Renal pelvis (tissue), 4 donors: ENCODE data around the gene PIH1D2. TPM values are rescaled to one million over a fixed set of nuclear protein-coding genes. Genes with fewer than 3 reads are reported as not detected.
"Not testable (repeated sequence)": the region's sequence is repeated elsewhere in the genome, so short reads cannot be mapped to it uniquely, and the experiment has no call there.

ENCODE experiments used
- DNase-seq: peaks from one replicate; pipeline ENCODE4 v3.0.0-alpha.2; 2013
- polyA plus RNA-seq, 3 donors: library from polyadenylated mRNA; unstranded; fragments of 120-200 nt; gene quantifications; one replicate each; pipeline ENCODE4 v1.2.1, GENCODE V29; 2013; ENCODE audit not compliant: insufficient read length in 3 of 3

Gene PIH1D2
- polyA plus RNA-seq, 3 donors, result 7.9 to 13.2 (median 12.8) TPM

DNA sequence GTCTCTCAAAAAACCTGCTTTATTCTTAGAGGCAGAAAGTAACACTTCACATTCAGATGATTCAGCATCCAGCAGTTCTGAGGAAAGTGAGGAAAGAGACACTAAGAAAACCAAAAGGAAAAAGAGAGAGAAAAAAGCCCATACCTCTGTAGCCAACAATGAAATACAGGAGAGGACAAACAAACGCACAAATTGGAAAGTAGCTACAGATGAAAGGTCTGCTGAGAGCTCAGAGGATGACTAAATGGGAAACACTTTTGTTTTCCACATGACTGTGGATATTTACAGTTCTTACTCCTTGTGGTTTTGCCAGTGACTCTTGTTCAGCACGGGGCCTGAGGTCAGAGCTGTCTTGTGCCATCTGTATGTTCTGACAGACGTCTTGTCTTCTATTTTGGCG lies 8.9 kb upstream of the PIH1D2 start:
- no peak for DNase-seq

DNA sequence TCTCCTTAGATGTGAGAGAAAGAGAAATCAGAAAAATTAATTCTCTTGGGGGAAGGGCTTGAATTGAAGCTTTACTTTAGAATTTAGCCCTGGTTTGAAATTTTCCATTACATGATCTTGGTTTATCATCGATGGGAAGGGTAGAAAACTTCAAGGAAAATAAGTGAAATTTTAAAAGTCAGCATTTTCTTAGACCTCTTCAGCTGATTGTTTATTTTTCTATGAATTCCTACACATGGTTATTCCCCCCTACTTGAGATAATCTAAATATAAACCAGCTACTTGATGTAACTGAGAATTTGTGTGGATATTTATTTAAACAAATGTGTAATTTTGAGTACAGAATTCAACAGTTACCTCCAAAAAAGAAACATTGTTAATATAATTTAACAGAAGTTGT lies 10.9 kb downstream of the PIH1D2 start:
- no peak for DNase-seq

DNA sequence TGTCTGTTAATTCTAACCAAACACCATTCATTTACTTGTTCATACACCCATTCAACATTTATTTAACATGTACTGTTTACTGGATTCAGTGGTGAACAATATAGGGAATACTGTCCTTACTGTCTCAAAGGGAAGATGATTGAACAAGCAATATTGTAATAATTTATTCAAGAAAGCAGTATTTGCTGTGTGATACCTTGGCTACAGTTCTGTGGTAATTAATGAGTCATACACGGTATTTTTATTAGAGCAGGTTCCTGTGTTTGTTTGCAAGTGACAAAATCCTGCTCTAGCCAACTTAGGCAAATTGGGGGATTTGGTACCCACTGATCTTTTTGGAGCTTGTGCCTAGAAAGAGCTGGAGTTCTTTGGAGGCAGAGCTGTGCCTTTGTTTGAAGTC lies 15.7 kb downstream of the PIH1D2 start:
- no peak for DNase-seq

DNA sequence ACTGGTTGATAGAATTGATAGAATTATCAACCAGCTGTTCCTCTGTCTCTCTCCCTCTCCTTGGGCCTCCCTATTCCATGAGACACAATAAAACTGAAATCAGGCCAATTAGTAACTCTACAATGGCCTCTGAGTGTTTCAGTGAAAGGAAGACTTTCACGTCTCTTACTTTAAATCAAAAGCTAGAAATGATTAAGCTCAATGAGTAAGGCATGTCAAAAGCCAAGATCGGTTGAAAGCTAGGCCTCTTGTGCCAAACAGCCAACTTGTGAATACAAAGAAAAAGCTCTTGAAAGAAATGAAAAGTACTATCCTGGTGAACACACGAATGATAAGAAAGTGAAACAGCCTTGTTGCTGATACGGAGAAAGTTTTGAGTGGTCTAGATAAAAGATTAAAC lies 16.6 kb downstream of the PIH1D2 start:
- DNase-seq, result no peak

DNA sequence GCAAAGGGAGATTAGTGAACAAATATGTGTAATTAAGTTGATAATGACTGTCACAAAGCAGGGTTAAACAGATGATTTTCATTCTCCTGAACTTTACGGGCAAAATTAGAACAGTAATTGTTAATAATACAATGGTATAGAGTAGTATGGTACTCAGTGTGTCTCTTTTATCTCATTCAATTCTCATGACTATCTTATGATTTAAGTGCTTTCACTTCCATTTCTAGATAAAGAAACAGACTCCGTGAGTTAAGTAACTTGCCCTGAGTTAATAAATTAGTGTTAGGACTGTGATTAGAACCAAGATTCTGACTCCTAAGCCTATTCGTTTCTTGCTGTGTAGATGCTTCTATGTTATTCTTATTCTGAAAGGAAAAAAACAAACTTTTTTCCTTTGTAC lies 22.0 kb downstream of the PIH1D2 start:
- no peak for DNase-seq

DNA sequence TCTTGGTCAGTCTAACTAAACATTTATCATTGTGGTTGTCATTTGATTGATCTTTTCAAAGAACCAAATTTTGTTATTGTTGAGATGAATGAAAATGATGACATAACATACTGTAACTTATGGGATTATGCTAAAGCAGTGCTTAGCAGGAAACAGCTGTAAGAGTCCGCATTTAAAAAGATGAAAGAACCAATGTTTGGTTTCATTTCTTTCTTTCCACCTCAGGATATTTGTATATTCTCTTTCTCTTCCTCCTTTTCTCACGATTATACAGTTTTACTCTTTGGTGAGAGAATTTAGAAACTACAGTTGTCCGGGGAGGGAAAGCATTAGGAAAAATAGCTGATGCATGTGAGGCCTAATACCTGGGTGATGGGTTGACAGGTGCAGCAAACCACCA lies 23.1 kb downstream of the PIH1D2 start:
- DNase-seq, result no peak

DNA sequence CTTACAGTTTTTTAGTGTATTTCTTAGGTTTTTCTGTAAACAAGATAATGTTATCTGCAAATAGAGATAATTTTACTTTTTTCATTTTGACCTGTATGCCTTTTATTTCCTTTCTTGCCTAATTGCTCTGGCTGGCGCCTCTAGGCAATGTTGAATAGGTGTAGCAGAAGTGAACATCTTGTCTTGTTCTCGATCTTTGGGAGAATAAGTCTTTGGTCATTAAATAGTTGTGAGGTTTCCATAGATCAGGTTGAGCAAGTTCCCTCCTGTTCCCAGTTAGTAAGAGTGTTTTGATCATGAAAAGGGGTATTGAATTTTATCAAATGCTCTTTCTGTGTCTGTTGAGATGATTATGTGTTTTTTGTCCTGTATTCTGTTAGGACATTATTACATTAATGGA lies 24.0 kb downstream of the PIH1D2 start:
- no peak for DNase-seq

DNA sequence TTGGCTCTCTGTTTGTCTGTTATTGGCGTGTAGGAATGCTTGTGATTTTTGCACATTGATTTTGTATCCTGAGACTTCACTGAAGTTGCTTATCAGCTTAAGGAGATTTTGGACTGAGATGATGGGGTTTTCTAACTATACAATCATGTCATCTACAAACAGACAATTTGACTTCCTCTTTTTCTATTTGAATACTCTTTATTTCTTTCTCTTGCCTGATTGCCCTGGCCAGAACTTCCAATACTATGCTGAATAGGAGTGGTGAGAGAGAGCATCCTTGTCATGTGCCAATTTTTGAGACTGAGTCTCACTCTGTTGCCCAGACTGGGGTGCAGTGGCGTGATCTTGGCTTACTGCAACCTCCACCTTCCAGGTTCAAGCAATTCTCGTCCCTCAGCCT lies 25.6 kb downstream of the PIH1D2 start:
- not testable (repeated sequence) for DNase-seq

DNA sequence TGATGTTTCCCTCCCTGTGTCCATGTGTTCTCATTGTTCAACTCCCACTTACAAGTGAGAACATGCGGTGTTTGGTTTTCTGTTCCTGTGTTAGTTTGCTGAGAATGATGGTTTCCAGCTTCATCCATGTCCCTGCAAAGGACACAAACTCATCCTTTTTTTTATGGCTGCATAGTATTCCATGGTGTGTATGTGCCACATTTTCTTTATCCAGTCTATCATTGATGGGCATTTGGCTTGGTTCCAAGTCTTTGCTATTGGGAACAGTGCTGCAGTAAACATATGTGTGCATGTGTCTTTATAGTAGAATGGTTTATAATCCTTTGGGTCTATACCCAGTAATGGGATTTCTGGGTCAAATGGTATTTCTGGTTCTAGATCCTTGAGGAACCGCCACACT lies 27.2 kb downstream of the PIH1D2 start:
- not testable (repeated sequence) for DNase-seq

DNA sequence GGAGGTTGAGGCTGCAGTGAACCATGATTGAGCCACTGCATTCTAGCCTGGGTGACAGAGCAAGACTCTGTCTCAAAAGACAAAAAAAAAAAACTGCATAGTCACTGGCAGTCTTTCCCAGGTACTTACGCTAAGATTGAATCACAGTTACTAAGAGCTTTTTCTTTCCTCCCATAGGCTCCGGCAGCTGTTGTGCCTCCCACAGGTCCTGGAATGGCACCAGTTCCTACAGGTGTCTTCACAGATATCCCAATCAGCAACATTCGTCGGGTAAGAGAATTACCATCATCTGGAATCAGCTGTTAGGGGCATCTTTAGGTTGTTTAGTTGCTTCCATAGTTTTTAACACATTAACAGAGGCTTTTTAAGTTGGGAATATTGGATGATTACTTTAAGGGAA lies 28.9 kb downstream of the PIH1D2 start:
- DNase-seq, result no peak

DNA sequence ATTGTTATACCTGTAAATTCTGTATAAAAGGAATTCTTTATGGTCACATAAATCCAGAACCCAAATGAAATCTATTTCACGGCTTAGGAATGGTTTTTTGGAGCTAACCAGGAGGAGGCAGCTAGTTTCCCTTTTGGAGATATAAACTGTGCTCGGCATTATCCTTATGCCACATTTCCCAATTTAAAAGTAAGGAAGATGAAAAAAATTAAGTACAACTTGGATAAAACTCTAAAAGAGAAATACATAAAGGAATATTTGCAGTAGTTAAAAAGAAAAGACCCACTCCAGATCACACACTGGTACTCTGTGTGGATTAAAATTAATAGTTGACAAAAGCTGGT lies 30.9 kb downstream of the PIH1D2 start:
- no peak for DNase-seq

DNA sequence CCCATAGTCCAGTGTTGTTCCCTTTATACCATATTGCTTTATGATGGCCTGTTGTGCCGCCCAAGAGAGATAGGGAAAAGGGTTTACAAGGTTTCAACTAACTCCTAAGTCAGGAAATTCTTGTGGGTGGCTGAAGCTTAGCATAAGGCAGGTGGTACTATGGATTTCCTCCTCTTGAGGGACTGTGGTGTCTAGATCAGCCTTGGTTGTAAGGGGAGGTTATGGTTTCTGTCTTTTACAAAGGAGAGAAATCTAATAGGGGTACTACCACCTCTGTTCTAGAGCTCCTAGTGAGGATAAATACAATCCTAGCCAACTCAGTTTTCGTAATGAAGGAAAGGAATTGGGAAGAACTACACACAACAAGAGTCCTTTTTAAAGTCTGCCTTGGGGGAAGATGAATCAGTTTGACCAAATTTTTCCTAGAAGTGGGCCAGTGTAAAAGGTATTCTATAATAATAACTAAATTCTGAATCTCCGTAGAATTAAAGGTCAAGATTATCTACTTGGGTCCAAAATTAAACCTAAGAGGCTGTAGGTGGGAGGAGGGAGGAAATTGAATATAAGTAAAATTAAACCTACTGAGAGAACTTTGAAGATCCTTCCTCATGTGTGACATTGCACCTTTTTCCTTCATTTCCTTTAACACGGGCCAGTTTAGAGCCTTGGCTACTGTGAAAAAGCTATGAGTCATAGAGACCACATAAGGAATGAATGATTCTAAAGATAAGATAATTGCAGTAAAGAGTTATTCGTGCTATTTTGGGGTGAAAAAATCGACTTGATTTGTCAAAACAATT lies 31.5 kb downstream of the PIH1D2 start:
- DNase-seq, result no peak

DNA sequence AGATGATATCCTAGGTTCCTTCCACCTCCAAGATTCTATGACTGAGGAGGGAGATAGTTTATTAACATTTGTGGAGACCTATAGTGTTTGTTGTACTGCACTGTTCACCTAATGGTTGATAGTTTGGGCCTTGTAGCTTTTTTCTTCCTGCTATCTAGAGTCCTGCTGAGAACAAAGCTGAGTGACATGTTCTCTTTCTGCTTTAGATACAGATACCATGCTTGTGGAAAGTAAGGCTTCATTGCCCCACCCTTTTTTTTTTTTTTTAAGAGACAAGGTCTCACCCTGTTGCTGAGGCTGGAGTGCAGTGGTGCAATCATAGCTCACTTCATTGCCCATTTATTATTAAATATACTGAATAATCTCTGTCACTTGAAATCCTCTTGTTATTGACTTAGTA lies 36.3 kb downstream of the PIH1D2 start:
- DNase-seq, result no peak

DNA sequence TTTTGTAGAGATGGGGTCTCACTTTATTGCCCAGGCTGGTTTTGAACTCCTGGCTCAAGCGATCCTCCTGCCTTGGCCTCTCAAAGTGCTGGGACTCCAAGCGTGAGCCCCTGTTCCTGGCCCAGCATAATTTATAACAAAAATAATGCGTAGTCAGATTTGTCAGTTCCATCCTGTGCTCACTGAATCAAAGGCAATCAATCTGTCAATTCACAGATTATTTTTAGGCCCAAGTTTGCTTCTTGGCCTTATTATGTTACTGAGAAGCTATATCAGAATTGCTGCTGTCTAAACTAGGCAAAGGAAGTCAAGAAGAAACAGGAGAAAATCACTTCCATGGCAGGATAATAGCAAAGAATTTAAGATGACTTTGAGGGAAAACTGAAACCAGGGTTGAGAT lies 39.9 kb downstream of the PIH1D2 start:
- no peak for DNase-seq

DNA sequence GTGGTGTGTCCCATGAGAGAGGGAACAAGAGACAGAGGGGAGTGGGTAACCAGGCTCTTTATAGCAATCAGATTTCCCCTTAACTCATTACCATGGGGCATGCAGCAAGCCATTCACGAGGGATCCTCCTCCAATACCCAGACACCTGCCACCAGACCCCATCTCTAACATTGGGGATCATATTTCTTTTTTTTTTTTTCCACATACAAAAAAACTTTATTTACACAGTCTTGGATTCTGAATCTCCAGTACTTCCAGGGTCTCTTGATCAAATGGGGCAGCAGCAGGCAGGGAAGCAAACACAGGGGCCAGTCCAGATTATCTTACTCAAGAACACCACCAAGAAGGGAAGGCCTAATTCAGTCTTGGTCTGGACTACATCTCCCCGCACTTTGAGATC lies 44.4 kb downstream of the PIH1D2 start:
- no peak for DNase-seq

DNA sequence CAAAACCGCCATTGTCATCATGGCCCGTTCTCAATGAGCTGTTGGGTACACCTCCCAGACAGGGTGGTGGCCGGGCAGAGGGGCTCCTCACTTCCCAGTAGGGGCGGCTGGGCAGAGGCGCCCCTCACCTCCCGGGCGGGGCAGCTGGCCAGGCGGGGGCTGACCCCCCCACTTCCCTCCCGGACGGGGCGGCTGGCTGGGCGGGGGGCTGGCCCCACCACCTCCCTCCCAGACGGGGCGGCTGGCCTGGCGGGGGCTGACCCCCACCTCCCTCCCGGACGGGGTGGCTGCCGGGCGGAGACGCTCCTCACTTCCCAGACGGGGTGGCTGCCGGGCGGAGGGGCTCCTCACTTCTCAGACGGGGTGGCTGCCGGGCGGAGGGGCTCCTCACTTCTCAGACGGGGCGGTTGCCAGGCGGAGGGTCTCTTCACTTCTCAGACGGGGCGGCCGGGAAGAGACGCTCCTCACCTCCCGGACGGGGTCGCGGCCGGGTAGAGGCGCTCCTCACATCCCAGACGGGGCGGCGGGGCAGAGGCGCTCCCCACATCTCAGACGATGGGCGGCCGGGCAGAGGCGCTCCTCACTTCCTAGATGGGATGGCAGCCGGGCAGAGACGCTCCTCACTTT lies 46.9 kb downstream of the PIH1D2 start:
- not testable (repeated sequence) for DNase-seq

DNA sequence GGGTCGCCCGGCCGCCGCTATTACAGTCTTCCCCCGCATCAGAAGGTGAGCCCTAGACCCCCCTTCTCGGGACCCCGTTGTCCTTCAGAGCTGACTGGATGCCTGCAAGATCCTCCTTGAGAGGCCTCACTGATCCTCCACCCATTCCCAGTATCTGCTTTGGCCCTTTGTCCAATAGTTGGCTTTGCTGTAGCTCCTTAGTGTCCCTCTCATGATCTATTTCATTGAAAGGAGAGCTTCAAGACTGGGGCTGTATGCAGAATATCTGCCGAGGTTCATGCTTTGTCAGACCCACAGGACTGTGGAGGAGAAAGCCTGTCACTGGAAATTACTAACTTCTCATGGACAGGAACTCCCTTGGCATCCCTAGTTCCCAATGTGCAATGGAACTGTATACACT lies 48.1 kb downstream of the PIH1D2 start:
- peak; percentile 11 for DNase-seq

DNA sequence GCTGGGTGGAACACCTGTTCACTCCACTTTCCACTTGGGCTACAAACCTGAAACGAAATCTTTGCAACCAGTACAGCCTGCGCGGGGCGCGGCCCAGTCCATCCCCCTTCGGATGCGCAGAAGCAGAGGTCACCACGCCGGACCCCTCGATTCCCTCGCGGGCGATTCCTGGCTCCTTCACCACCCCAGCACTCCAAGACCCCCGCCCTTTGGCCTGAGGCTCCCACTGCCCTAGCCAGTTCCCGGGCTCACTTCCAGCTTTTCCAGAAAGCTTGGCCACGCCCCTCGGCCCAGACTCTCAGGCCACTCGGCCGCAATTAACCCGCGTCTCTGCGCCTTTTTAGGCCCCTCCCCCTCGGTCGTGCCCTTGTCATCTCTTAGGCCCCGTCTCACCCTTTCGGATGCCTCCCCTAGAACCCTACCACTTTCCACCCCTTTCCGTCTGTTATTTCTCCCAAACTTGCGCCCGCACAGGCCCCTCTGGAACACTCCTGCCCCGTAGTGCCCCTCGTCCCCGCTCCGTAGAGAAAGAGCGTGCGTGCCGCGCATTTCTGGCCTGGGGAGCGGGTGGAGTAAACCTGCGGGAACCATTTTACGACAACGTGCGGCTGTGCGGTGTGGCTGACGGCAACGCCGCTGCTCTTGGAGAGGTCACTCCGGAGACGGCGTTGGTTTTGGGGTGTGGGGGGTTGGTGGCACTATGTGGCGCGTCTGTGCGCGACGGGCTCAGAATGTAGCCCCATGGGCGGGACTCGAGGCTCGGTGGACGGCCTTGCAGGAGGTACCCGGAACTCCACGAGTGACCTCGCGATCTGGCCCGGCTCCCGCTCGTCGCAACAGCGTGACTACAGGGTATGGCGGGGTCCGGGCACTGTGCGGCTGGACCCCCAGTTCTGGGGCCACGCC lies 48.8 kb downstream of the PIH1D2 start, which contains the start of gene DLAT:
DLAT (plus strand) TSS at position 636 of the 906 bp plus-strand sequence; CDS start at position 701, 65 bp downstream.
- DNase-seq, result peak; percentile 89

DNA sequence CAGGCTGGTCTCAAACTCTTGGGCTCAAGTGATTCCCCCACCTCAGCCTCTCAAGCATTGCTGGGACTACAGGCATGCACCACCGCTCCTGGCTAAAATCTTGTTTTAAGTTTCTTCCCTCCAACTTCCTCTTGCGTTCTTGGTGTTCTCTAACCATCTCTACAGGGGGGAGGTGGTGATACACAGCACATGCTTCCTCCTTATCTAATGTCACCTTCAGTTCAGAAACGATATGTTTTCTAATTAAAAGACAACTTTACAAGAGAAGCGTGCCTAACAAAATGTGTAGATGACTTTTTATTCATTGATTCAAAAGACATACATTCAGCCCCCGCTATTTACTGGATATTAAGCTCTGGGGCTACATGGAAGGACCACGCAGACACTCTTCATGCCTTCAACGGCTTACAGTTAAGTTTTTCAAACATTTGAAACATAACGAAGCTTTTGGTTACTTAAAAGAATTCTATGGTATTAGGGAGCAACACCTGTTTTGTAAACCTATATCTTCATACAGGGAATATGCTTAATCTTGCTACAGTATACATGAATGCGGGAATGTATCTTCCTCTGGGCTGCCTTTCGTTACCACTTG lies 49.5 kb downstream of the PIH1D2 start:
- peak; percentile 4 for DNase-seq

DNA sequence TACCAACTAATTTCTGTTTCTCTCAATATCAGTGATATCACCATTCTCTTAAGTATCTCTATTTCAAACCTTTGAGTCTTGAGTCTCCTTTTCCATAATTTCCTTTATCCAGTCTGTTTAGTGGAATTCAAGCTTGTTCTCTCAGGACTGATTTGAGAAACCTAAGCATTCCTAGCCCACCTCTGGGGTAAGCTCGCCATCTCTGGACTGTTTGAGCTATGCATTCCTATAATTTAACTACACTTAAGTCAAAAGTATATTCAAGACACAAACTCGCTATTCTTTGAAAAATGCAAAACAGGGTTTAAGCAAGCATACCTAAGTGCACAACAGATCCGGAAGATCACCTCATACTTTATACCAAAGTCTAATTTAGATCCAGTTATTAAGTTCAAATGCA lies 50.7 kb downstream of the PIH1D2 start:
- no peak for DNase-seq

DNA sequence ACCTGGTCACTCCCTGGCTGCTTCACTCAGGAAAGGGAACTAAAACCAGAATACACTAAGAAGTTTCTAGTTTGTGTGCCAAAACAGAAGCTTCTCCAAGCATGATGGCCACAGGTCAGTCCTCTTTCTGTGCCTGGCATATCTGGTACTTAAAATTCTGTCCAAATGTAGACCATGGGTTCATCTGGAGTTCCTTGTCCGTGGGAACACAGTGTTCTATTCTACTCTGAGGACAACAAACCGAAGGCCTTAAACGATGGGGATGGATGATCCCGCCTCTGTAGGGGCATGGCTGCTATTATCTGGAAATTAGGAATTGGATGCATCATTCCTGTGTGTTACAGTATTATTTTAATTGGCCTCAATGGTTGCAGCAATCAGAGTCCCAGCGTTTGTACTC lies 54.8 kb downstream of the PIH1D2 start:
- no peak for DNase-seq
